Stimulated activated CD8-positive, alpha-beta memory T cell treated with anti-CD3 and anti-CD28 coated beads, Interleukin-4, amount 100 ng/mL, for 4 hours (primary cell): ENCODE measurements around the gene HS6ST3.

ENCODE experiments used
- DNase-seq, 2 donors: peaks; one replicate each; pipeline ENCODE4 v3.0.0-alpha.2; 2020; ENCODE audit warnings: low read depth in 2 of 2, low spot score in 1 of 2

HS6ST3 gene

DNA sequence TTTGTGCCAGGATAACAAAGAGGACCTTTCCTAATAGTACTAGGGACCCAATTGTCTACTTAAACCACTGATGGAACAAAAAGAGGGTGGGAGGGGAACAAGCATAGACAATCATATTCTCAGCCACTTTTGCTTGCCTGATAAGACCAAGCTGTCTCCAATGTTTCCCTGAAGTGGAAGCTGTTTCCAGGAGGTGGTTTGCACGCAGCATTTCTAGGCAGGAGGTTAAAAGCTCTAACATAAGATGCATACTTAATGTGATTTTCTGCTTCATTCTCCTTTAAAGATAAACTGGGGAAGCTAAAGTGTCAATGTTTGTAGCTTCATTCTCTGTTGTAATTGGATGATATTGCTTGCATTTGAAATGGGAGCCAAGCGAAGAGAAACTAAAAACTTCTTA is 442.9 kb downstream of the HS6ST3 start:
- DNase-seq: no peak

DNA sequence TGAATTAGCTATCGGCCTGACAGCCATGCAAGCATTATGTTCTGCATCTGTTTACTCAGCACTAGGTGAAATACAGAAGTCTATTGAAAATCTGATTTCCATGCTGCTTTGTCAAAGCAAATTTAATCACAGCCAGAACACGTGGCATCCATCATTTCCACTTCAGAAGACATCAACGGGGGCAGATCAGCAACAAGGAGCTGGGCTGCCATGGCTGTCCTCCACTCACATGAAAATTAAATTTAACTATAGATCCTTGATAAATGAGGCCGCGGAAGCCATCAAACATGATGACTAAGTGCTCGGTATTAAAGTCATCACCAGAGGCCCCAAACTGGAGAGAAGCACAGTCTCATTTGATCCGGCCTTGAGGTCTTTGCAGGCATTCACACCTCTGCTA is 443.5 kb downstream of the HS6ST3 start:
- no peak for DNase-seq

DNA sequence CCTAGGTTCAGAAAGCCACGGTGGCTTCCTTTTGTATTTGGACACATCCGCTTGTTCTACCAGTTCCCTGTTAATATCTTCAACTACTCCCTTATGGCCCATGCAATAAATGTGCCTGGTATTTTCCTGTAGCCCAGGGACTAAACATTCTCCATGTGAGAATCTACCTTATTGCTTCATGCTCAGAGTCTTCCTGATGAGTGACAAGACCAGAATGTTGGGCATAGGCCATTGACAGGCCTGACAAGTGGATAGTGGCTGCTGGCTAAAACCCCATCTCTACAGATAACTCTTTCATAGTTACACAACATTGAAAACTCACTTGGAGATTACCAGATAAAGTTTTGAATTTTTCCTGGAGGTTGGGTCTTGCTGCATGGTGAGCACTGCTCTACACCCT is 449.9 kb downstream of the HS6ST3 start:
- DNase-seq: no peak

DNA sequence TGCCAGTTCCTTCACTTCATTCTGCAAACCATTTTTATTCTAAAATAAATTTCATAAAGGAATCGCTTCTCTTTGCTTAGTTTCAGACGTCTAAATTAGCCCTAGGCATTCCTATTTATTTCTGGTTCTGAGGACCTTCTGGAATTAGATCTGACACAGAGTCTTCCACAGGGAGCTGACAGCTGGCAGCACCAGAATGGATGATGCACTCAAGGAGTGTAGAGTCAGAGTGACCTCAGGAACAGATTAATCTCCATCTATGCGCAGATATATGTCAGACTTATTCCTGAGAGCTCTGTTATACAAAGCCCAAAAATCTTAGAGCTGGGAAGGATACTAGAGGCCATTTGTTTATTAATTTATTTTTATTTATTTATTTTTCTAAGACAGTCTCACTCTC is 450.8 kb downstream of the HS6ST3 start:
- DNase-seq: no peak

DNA sequence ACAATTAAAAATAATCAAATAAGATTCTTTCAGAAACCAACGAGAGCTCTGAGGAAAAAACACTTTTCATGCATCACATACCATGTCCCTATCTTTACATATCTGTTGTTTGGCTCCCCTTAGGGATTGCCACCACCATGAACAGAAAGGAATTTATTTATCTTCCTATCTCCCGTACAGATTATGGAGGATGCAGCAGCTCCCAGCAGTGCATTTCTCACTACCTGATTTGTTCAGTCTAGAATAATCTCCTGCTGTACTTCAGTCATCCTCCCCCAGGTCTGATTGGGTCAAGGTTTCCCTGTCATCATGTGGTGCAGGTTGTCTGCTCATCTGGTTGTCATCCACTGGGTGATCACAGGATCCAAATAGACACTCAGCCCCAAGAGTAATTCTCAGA is 453.1 kb downstream of the HS6ST3 start:
- no peak for DNase-seq

DNA sequence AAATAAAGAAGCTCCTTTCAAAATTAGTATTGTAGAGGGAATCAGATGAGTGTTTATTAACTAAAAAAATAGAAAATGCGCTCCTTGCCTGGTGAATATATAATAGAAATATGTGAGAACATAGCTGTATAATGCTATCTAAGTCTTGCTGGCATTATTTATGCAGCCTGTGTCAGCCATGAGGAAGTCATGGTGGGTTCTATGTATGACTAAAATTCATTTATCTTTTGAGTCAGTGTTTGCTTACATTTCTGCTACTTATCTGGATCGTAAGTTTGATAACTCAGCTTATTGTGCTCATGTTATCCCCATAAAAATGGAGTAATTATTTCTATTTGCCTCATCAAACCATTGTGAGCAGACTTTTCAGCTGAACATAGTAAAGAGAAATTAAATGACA is 455.1 kb downstream of the HS6ST3 start:
- DNase-seq: no peak

DNA sequence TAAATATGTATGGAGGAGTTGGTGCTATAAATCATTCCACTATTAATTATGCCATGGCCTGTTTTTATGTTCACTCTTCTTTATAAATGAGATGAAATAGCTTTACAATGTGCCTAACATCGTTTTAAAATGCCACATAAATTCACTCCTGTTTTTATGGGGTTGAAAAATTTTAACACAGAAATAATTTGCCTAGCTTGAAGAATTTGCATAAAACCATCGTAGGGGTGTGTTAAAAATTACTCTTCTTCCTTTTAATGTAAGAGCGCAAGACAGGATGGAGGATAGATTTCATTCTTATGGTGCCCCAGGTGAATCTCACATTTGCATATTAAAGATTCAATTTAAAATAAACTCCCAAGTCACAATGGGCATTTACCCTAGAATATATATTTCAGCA is 456.6 kb downstream of the HS6ST3 start:
- DNase-seq: no peak

DNA sequence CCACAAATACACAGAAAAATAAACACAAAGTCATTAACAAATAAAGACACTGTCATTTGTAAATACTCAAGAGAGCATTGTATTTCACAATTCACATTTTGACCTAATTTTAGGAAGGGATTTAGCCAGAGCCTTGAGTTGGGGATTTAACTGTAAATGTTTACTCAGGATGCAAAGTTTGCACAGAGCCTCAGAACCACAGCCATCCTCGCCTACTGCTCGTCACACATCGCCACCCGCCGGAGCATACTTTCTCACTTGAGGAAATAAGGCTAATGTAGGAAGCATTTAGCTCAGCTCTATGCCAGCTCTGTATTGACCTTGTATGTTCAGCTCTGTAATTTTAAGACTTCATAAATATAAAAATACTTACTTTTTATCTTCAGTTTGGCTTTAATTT is 461.6 kb downstream of the HS6ST3 start:
- DNase-seq: no peak

DNA sequence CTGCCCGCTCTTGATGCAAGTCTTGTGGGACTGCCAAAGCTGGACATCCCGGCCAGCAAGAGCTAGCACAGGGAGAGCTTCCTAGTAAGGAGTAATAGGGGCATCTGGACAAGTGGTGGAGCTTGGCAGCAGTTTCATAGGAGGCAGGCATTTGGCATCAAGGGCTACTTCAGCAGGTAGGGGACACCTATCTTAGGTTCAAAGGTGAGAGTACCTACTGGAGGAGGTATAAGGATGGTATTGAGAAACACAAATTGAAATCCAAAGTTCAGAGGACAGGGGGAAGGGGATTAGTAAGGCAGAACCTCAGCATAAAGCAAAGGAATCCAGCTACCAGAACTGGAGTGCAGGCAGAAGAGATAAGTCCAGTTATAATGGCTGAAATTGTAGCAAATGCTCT is 462.7 kb downstream of the HS6ST3 start:
- no peak for DNase-seq

DNA sequence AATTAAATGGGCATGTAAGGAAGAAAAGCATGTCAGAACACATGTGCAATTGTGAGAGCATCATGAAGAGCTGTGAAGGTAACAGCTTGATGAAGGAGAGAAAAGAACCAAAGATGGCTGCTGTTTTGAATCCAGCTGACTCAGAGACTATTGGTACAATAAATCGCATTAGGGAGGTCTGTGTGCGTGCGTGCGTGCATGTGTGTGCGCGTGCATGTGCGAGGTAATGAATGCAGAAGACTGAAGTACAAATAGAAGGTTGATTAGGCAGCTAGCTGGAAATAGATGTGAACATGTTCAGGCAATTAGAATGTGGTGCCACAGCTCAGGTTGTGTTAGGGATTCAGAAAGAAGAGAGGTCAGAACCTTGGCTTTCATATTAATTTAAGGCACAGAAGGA is 463.9 kb downstream of the HS6ST3 start:
- no peak for DNase-seq

DNA sequence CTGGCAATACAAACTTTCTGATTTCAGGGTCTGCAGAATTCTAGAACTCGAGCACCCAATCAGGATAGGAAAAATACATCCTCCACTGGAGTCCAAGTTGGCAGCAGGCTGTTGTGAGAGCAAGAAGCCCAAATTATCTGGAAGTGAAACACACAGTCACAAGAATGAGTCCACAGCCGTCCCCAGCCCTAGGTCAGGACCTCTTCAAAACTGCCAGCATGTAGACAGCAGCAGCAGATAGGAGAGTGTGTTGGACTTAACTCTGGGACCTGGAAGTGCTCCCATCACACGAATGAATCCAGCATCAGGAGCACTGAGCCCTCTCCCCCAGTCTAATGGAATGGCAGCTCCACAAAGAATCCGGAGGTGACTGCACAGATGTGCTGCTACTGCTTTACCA is 483.7 kb downstream of the HS6ST3 start:
- no peak for DNase-seq

DNA sequence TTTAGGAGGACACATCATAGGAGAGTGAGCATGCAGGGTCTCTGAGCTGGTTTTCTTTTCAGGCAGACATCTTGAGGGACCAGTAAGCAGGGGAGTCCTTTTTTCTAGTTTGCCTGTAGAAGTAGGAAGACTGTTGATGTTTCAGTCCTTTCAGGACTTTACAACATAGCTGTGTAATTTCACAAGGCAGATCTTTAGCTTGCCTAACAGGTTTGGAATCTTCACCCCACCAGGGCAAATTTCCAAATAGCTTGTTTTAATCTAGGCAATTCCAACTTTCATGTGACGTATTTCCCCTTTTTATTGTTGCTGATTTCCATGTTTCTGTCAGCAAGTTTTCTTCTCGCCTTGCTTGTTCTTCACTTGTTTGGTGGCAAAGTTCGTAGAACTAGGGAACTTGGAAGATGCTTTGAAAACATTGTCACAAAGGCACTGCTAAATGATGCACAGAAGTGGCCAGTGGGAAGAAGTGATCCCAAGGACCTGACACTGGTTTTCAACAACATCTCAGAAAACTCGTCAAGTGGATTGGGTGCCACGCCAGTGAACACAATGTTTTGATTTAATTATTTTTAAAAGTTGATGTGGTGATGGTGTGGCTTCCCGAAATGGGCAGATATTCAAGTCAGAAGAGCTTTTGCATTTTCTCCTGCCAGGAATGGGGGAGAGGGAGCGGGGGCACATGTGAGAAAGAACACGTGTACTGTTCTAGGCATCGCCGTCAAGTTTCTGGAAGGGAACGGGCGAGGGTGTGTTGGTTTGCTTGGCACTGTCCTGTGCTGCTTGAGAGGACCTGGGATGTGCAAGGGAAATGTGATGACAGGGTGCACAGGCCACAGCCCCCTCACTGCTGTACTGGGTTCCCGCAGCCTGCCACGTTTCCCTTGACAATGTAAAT is 485.8 kb downstream of the HS6ST3 start:
- no peak for DNase-seq

DNA sequence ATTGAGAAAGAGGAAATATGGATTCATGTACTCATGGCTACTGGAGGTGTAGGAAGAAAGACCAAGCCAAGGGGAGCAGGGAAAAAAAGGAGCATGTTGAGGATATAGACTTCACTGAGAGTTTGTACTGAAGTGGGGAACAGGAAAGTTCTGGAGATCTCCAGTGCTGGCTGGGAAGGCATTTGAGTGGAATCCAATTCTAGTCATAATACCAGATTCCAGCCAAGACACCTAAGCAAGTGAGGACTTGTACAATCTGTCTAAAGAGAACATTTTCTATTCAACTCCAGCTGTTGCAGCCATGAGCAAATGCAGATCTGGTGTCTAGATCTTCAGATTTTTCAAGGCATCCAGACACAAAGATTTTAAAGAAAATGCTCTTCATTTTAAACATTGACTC is 491.8 kb downstream of the HS6ST3 start:
- DNase-seq: no peak

DNA sequence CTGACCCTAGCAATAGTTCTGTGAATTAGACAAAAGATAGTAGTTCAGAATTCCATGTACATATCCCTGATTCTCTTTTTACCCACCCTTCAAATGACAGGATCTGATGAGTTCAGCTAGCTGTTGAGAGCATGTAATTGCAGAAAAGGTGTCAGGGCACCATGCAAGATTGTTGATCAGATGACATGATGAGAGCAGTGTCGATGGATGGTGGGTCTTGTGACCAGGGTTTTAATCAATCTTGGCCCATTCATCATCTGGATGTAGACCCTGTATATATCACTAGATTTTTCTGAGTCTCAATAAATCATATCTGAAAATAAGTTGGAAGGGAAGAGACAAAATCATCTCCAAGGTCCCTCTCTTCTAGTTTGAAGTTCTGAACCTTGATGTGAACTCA is 525.3 kb downstream of the HS6ST3 start:
- DNase-seq: no peak

DNA sequence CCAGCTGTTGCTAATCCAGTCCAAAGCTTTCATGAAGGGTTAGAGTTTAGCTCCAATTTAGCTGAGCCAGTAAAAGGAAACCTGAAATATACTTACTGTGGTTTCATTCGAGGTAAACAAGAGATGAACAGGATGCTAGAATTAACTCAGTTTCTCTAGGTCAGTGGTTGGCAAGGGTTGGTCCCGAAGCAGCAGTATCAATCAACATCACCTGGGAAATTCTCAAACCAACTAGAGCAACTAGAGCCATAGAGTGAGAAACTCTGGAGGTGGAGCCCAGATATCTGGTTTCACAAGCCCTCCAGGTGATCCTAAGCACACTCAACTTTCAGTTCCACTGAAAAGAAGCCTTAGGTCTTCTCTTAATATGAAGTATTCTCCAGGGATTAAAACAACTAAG is 527.6 kb downstream of the HS6ST3 start:
- DNase-seq: no peak

DNA sequence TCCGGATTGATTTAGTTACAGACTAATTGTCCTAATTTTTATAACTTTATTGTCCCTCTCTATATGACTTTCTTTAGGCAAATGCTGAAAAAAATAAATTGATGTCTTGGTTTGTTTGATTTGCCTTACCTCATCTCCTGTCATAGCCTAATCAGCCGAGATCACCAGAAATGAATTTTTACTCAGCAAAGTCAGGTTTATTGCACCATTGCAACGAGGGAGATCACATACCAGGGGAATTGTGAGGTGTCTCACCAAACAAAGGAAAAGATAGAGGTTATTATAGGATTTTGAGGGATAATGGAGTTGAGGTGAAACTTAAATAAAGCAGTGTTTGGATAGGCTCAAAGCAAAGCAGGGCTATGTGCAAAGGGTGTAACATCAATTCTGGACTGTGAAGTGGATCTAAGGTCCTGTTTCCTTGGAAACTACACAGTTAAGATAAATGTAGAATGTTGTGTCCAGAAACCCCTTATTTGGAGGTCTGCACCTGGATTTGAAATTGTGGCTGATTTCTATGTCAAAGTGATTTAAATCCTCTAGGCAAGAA is 531.8 kb downstream of the HS6ST3 start:
- no peak for DNase-seq

DNA sequence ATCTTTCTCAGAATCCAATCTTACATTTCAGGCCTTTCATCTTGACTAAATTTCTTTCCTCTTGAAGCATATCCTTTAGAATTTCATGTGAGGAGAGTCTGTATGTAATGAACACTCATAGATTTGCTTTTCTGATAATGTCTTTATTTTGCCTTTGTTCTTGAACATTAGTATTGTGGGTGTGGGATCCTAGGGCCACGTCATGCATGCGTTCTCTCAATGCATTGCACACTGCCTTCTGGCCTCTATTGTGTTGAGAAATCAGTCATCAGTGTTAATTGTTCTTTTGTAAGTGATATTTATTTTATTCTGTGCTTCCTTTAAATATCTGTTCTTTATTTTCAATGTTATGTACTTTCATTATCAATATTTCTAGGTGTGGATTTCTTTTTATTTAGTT is 539.4 kb downstream of the HS6ST3 start:
- no peak for DNase-seq

DNA sequence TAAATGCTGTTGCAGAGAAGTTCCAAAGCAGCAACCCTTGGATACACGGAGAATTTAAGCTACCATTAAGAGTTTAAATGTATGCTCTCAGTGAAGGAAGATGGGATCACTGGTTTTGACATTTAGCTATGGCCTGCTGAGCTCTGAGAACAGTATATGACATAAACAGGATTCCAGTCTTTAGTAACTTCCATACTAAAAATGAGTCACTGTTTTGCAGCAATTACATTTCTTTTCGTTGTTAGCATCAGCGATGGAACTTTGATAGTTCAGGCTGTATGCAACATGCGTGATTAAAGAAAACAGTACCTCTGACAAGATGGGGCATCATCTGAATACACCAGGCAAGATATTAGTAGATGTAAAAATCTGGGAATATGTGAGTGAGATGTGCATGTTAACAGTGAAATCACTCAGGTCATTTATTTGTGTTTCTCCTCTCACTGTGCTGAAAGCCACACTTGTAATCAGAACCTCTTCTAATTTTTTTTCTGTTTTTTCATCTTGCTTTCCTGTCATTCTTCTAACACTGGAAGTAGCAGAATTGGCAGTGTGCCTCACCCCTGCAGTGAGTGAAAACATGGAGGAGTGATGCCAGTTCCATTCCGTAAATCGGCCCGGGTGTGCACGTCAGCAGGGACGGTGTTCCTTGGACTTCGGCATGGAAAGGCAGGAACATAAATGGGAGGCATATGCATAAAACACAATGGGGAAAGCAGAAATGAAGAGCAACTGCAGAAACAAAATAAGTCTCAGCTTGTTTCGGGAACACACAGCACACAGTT is 542.8 kb downstream of the HS6ST3 start:
- DNase-seq: no peak

DNA sequence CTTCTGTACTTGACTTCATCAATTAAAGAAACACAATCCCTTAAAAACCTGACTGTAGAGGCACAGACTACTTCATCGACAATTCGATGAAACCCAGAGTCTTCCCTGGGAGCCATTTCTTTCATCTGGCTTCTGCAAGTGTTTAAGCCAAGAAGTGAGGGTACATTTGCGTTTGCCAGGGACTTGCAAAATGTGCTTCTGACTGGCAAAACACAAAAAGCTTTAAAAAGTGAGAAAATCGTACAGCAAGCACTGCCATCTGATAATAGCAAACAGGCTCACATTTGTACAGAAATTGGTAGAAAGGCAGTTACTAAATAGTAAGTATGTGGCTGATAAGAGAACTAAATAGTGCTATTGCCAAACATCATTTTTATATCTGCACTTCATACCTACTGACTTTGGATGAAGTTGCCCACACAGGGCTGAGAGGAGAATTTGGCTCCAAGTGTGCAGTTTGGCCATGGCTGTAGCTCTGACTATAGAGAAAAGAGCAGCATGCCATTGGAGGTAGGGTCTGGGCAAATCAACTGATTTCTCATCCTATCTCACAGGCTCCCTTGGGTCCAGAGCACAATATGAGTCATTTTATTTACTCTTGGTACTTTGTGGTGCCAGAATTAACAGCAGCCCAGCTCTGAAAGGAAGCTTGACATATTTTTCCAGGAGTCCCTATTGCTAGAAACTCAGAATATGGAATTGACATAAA is 546.2 kb downstream of the HS6ST3 start:
- DNase-seq: no peak

DNA sequence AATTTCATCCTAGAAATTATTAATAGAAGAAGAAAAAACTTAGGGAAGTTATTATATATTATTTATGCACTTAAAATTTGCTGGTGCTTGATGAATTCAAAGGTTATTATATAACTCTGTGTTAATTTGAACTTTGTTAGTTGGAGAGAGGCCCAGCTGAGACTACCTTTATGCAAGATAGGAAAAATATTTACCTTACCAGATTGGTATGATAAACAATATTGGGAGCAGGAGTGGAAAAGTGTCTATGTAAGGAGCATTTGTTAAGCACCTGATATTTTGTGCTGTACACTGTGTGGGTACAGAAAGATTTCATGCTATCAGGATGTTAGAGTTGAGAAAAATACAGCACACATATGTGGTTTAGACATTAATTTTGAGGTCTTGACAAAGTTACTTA is 547.1 kb downstream of the HS6ST3 start:
- DNase-seq: no peak

DNA sequence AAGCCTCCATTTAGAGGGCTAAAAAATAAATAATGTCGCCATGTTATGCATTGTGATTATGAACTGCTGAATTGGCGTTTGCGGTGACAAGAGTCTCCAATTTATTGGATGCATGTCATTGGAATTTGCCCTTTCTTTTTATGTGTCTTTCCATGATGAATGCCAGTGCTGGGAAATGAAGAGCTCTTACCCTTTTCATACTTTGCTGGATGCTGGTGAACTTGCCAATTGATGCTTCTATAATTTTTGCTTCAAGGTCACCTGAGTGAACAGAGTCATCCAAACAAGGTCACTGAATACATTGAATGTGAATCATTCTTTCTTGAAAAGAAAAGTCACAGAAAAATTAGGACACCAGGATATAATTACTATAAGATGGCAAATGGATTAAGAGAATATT is 556.2 kb downstream of the HS6ST3 start:
- no peak for DNase-seq
